Dermis lymphatic vessel endothelial cell (primary cell): ENCODE measurements around the gene REC114. TPM values are rescaled to one million over a fixed set of nuclear protein-coding genes. Genes with fewer than 3 reads are reported as not detected.

Experiments
- total RNA-seq: library from RNA; depleted of rRNA; stranded (reverse); fragments of >200 nt; gene quantifications from 2 replicates; pipeline ENCODE4 v1.2.1, GENCODE V29; 2014

The REC114 gene
- total RNA-seq: not detected in 2 replicates

GRCh38 chr15:73442968-73443367, at the start of gene REC114:
Gene REC114 (plus strand): TSS chr15:73443164. CDS start chr15:73443186, 22 bp downstream.

Other genes starting within 250 kb of the REC114 start
- not detected in 2 replicates for gene HCN4, start 74.2 kb upstream of the REC114 start, total RNA-seq
- 104 and 154 TPM in 2 replicates for gene NPTN, start 190.2 kb downstream of the REC114 start, total RNA-seq
- gene CD276, start 241.2 kb downstream of the REC114 start, total RNA-seq: 19.9 and 44.6 TPM in 2 replicates